ENCODE measurements around the gene EHBP1. TPM values are rescaled to one million over a fixed set of nuclear protein-coding genes. Genes with fewer than 3 reads are reported as not detected.

Gene EHBP1
- 206 and 216 TPM in 2 replicates for total RNA-seq

DNA sequence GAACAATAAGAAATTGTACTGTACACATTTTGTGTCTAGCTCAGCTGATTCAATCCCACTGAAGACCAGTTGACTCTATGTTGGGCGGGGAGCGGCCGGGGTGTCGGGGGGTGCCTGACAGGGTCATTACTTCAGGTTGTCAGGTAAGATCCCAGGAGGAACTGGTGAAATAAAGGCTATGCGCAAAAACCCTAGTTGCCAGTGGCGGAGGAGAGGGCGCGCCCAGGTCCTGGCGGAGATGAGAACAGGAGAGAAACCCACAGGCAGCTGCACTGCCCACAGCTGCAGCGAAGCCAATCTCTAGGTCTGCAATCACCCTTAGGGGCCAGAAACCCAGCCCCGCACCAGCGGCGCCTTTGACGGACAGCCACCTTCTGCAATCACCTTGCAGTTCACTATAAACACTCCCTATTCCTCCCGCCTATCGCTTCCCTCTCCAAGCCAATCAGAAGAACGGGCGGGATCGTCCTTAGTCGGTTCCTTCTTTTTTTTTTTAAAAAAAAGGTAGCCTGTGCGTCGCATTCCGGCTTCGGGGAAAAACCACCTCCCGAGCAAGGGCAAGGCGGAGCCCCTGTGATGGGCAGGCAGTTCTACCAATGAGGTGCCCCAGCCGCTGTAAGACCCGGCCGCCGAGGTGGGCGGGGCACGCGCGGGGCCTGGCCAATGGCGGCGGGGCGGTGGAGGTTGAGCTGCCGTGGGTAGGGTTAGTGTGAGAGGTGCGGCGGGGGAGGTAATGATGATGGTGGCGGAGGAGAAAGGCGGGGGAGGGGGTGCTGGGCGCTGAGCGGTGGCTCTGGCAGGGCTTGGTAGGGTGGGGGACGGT lies at the start of gene EHBP1:
TSS of gene EHBP1 (plus strand) at position 707 of the 823 bp plus-strand sequence. CDS start 1,479 bp downstream, outside the sequence.

DNA sequence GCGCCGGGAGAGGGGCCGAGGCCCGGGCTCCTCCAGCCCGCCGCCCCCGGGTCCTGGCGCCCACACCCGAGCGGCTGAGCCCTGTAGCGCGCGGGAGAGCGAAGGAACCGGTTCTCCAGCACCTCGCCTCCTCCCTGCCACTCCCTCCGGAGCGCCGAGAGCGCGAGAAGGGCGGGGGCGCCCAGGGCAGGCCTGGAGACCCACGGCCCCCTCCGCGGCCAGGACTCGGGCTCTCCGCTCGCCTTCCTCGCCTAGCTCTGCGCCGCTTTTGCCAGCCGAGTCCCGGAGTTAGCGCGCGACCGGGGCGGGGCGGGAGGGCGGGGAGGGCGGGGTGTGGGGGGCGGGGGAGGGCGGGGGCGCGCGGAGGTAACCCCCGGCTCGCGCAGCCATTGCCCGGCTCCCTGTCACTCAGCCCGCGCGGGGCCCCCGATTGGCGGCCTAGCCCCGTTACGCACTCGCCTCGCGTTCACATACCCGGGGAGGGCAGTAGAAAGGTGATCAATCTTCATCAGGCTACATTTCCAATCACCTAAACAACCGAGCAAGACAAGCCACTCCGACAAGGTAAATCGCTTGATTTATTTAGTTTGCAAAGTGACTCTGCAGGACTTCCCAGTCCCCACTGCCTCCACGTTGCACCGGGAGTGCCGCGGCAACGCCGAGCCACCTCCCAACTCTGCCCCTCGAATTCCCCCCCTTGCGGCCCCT lies 345.0 kb downstream of the EHBP1 start, which contains the start of gene OTX1:
TSS of gene OTX1 (plus strand) at position 497 of the 708 bp plus-strand sequence. CDS start 2,161 bp downstream, outside the sequence.

Small RNA genes lying within 50 kb of the gene (small RNA-seq; reads per million reads assigned to genes)
- gene RF00019: not detected

Other genes with a start within 250 kb of the EHBP1 start
- 1.6 and 2.1 TPM in 2 replicates for gene TMEM17, start 199.5 kb upstream of the EHBP1 start, total RNA-seq

All from hair follicle dermal papilla cell (primary cell).